Heart left ventricle (tissue), 16 donors: Measurements from ENCODE around the gene CLCN3. TPM values are rescaled to one million over a fixed set of nuclear protein-coding genes. Genes with fewer than 3 reads are reported as not detected.

Experiments used
- ATAC-seq, 4 donors: fragments of 200-7000 bp; cut with Tn5 transposase; one replicate each; pipeline ENCODE4 v1.9.1; 2020 to 2022; ENCODE audit warnings: moderate library complexity in 4 of 4, mild to moderate bottlenecking in 3 of 4, moderate number of reproducible peaks in 1 of 4
- DNase-seq, 5 donors: peaks; one replicate each; pipeline ENCODE4 v3.0.0-alpha.2; 2020
- H3K27ac ChIP-seq, 12 donors: fragments of 200-600 bp; sonication (generic) in 4 of 12; one replicate each; pipeline versions ENCODE4 v1.5.0 to v1.8.0; 2016 to 2022; ENCODE audit warnings: mild to moderate bottlenecking in 2 of 12
- H3K27me3 ChIP-seq, 9 donors: fragments of 200-600 bp; sonication (generic) in 2 of 9; one replicate each; pipeline versions ENCODE4 v1.5.1 to v1.8.0; 2016 to 2022; ENCODE audit warnings: mild to moderate bottlenecking in 3 of 9
- H3K36me3 ChIP-seq, 9 donors: fragments of 200-600 bp; sonication (generic) in 2 of 9; one replicate each; pipeline versions ENCODE4 v1.5.0 to v1.8.0; 2018 to 2022; ENCODE audit warnings: mild to moderate bottlenecking in 2 of 9
- H3K4me1 ChIP-seq, 12 donors: fragments of 200-600 bp; sonication (generic) in 4 of 12; one replicate each; pipeline versions ENCODE4 v1.5.0 to v1.8.0; 2016 to 2022; ENCODE audit warnings: mild to moderate bottlenecking in 3 of 12
- H3K4me3 ChIP-seq, 12 donors: fragments of 200-600 bp; sonication (generic) in 4 of 12; one replicate each; pipeline versions ENCODE4 v1.5.0 to v1.8.0; 2017 to 2022; ENCODE audit warnings: mild to moderate bottlenecking in 9 of 12, moderate library complexity in 4 of 12
- H3K9me3 ChIP-seq, 12 donors: fragments of 200-600 bp; sonication (generic) in 4 of 12; one replicate each; pipeline versions ENCODE4 v1.5.0 to v1.8.0; 2016 to 2022; ENCODE audit warnings: mild to moderate bottlenecking in 1 of 12
- CTCF ChIP-seq, 12 donors: fragments of 200-600 bp; sonication (generic) in 4 of 12; IDR thresholded peaks; one replicate each; pipeline versions ENCODE4 v1.5.0 to v1.8.0; 2018 to 2022; ENCODE audit warnings: antibody characterized with exemption in 12 of 12, mild to moderate bottlenecking in 5 of 12
- POLR2A ChIP-seq, 2 donors: fragments of 450-650 bp; IDR thresholded peaks; one replicate each; pipeline ENCODE4 v1.6.1; 2017; ENCODE audit warnings: antibody characterized with exemption in 2 of 2, mild to moderate bottlenecking in 2 of 2, moderate library complexity in 2 of 2
- WGBS, 4 donors: extraction: QIAGEN DNeasy Blood & Tissue Kit in 2 of 4; methylation state at CpG; one replicate each; pipeline versions ENCODE4 v1.1.5 to v1.1.7; 2013 to 2018; 5-methylcytosine and 5-hydroxymethylcytosine counted together
- intact Hi-C, 10 donors: fragments of 100-400 bp; cut with DNase I; formaldehyde crosslinking; loops; one replicate each; pipeline versions ENCODE4 v1.11.1 to v1.14.2; 2022
- polyA plus RNA-seq, 2 donors: library from polyadenylated mRNA; stranded (reverse); fragments of 200-250 nt; gene quantifications; one replicate each; pipeline ENCODE4 v1.2.3, GENCODE V29; 2013
- total RNA-seq, 9 donors: library from RNA; depleted of rRNA in 2 of 9; stranded (reverse); fragments of >200 nt in 2 of 9; fragmentation: NEBNext Ultra II Directional in 3 of 9; extraction: Animal tissue kit (Norgen Biotek cat#: 25700) in 3 of 9; gene quantifications; one replicate each; pipeline versions ENCODE4 v1.1.0 to v1.2.4, GENCODE V29; 2016 to 2023
- donor health status: ischemic (EF 13 %, LVEDD 7.1; RV severe dilation, severe dysfunction).
- donor health status: healthy with polysubstance abuse.
- donor health status: DM: no; HTN: yes; CAD: no.
- donor health status: DM: no; HTN: no; CAD: no.
- donor health status: ischemic (EF 25% LVEDD 6.9; RV normal size, moderate dysfunction).
- donor health status: ischemic (EF 25% LVEDD 5.7; RV mildly dilated, moderate dysfunction).
- donor health status: healthy.
- donor health status: DM: yes; HTN: yes; CAD: no.
- donor health status: ischemic (EF 35%, LVEDD 5.7; RV mildly dilated, moderate dysfunction).
- donor health status: nonischemic (EF 11% LVEDD 7.7; RV severe dilation, severe dysfunction).
- donor health status: DM: yes; HTN: yes; CAD: no.
- donor health status: PGD.
- donor health status: ischemic (EF 29% LVEDD 5.4; RV normal size, mild dysfunction).
- donor health status: nonischemic (EF 23%, LVEDD 6.1; RV moderate dilation, normal function).

CLCN3 gene
- total and polyA plus RNA-seq, 11 donors, result 17.4 to 86.2 (median 57.4) TPM

DNA sequence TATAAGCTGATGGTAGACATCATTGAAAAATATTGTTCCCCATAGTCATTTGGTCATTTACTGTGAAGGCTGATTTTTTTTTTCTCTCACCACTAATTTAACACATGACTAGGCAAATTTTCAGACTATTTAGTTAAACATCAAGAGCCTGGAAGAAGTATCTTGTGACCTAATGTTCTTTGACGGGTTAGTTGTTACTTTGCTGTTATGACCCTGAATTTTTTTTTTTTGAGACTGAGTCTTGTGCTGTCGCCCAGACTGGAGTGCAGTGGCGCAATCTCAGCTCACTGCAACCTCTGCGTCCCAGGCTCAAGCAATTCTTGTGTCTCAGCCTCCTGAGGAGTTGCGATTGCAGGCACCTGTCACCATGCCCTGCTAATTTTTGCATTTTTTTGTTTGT, 70.4 kb downstream of the CLCN3 start:
- Histone ChIP-seq H3K36me3 (peaks cover 0 to 92% (median 45%) of the 10 kb centered on the region in 9 donors), H3K4me1 (no peaks in the 10 kb centered on the region), H3K27me3 (no peaks in the 10 kb centered on the region), H3K9me3 (no peaks in the 10 kb centered on the region), H3K4me3 (no peak overlapping the region), H3K27ac (no peak overlapping the region)
- ATAC-seq (no peak), DNase-seq (no peak)
- 88 to 97% (median 93%) methylated on average over 5 of the region's 5 CpGs for WGBS, 4 donors
- intact Hi-C loops, result no loop called here
- no peak for TF ChIP-seq CTCF (IDR thresholded peaks at IDR 0.05)
- TF ChIP-seq POLR2A (IDR thresholded peaks at IDR 0.05), result no peak

DNA sequence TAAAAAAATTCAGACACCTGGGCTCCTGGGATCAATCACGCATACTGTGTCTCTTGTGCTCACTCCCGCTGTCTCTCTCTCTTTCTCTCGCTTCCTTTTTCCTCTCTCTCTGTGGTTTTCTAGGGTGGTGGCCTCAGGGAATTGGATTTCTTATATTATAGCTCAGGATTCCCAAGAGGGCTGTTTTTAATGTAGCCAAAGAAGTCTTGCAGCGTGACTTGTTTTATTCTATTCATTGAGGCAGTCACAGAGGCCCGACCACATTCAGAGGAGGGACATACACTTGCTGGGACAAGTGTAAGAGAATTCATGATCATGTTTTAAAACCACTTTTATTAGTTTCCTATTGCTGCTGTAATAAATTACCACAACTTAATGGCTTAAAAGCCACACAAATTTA, 78.0 kb downstream of the CLCN3 start:
- no peak for ATAC-seq
- Histone ChIP-seq H3K27ac (no peak overlapping the region), H3K4me3 (no peak overlapping the region), H3K9me3 (no peaks in the 10 kb centered on the region), H3K4me1 (peaks cover 0 to 3% (median 0%) of the 10 kb centered on the region in 12 donors), H3K27me3 (no peaks in the 10 kb centered on the region), H3K36me3 (peaks cover 0 to 99% (median 63%) of the 10 kb centered on the region in 9 donors)
- DNase-seq, result no peak
- intact Hi-C loops, result no loop called here
- 94 to 99% (median 97%) methylated on average over 5 of the region's 5 CpGs for WGBS, 4 donors
- no peak for TF ChIP-seq CTCF (IDR thresholded peaks at IDR 0.05)
- no peak for TF ChIP-seq POLR2A (IDR thresholded peaks at IDR 0.05)

GRCh38 chr4:169707958-169708643, 87.7 kb downstream of the CLCN3 start:
- DNase-seq (no peak), ATAC-seq (peak in 3 of 4 donors; percentile 36 to 65 (median 57))
- peaks cover 0 to 14% (median 0%) of the 10 kb centered on the region in 12 donors for H3K4me1 ChIP-seq
- H3K9me3 ChIP-seq, result no peaks in the 10 kb centered on the region
- peak overlapping the region in 6 of 12 donors; percentile 6 to 28 (median 11) for H3K27ac ChIP-seq
- TF ChIP-seq CTCF (IDR thresholded peaks at IDR 0.05) (no peak), POLR2A (IDR thresholded peaks at IDR 0.05) (no peak)
- H3K27me3 ChIP-seq, result no peaks in the 10 kb centered on the region
- intact Hi-C loops, result loop anchor here in 3 of 10 donors (10.0 kb wide), 2 partner anchors 83 to 93 kb away; partner anchors contain the start of genes NEK1 (in 2 of the 3) and CLCN3 (in 1 of the 3)
- no peak overlapping the region for H3K4me3 ChIP-seq
- 71 to 82% (median 81%) methylated on average over 2 of the region's 2 CpGs for WGBS, 4 donors
- peaks cover 0 to 69% (median 47%) of the 10 kb centered on the region in 9 donors for H3K36me3 ChIP-seq

DNA sequence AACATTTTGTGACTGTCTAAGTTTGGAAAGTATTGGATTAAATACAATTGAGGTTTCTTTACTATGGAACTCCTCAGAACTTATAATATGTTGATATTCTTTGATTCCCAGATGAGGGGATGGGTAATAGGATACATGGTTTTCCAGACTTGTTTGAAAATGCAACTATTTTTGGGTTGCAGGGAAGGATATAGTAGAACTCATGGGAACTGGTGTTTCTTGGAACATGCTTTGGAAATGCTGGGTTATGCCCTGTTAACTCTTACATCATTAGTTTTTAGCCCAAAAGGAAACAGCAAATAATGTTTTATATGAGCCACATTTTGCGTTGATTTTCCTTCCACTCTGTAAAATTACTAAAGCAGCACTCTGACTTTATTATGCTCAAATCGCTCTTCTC, 95.4 kb downstream of the CLCN3 start:
- Histone ChIP-seq H3K27me3 (no peaks in the 10 kb centered on the region), H3K4me3 (no peak overlapping the region), H3K9me3 (no peaks in the 10 kb centered on the region), H3K27ac (no peak overlapping the region), H3K4me1 (peaks cover 0 to 2% (median 0%) of the 10 kb centered on the region in 12 donors), H3K36me3 (peaks cover 0 to 82% (median 60%) of the 10 kb centered on the region in 9 donors)
- TF ChIP-seq CTCF (IDR thresholded peaks at IDR 0.05), result no peak
- TF ChIP-seq POLR2A (IDR thresholded peaks at IDR 0.05), result no peak
- no peak for DNase-seq
- ATAC-seq, result no peak
- intact Hi-C loops, result loop anchor here in 3 of 10 donors (5.0 to 10.0 kb wide), 3 partner anchors 91 to 101 kb away; partner anchors contain the start of genes CLCN3 (in 1 of the 3) and NEK1 (in 1 of the 3)
- WGBS, 4 donors, result 81 to 92% (median 89%) methylated on average over 2 of the region's 2 CpGs
